CD4-positive, alpha-beta T cell treated with Interleukin-12 subunit alpha and Interleukin-12 subunit beta, for 1 hour (primary cell): ENCODE results near the gene BCL11B.
A peak's percentile ranks its signal among the peaks of the same experiment; 100 is the strongest.

ENCODE experiments used
- DNase-seq: peaks from one replicate; pipeline ENCODE4 v3.0.0-alpha.2; 2020

The BCL11B gene

GRCh38 chr14:99216191-99216590, 55.8 kb downstream of the BCL11B start:
- DNase-seq, result no peak

- DNase-seq, result no peak
Measured at GRCh38 chr14:99215277-99215676, 56.7 kb downstream of the BCL11B start.

GRCh38 chr14:99214701-99215100, 57.3 kb downstream of the BCL11B start:
- no peak for DNase-seq

GRCh38 chr14:99213527-99213971, 58.4 kb downstream of the BCL11B start:
- no peak for DNase-seq

- no peak for DNase-seq
Measured at GRCh38 chr14:99213101-99213500, 58.9 kb downstream of the BCL11B start.

- DNase-seq, result no peak
Measured at GRCh38 chr14:99212646-99213045, 59.4 kb downstream of the BCL11B start.

GRCh38 chr14:99212199-99212598, 59.8 kb downstream of the BCL11B start:
- no peak for DNase-seq

GRCh38 chr14:99211410-99211809, 60.6 kb downstream of the BCL11B start:
- no peak for DNase-seq

GRCh38 chr14:99210333-99210732, 61.7 kb downstream of the BCL11B start:
- no peak for DNase-seq

GRCh38 chr14:99209409-99209808, 62.6 kb downstream of the BCL11B start:
- DNase-seq, result no peak

GRCh38 chr14:99208318-99208717, 63.7 kb downstream of the BCL11B start:
- DNase-seq, result no peak

- no peak for DNase-seq
Measured at GRCh38 chr14:99207456-99207855, 64.5 kb downstream of the BCL11B start.

- no peak for DNase-seq
Measured at GRCh38 chr14:99206090-99206489, 65.9 kb downstream of the BCL11B start.

GRCh38 chr14:99205086-99205688, 66.8 kb downstream of the BCL11B start:
- DNase-seq, result no peak

GRCh38 chr14:99203801-99204200, 68.2 kb downstream of the BCL11B start:
- DNase-seq, result no peak

GRCh38 chr14:99203080-99203479, 68.9 kb downstream of the BCL11B start:
- no peak for DNase-seq

- DNase-seq, result no peak
Measured at GRCh38 chr14:99202516-99202915, 69.5 kb downstream of the BCL11B start.

GRCh38 chr14:99201351-99202073, 70.5 kb downstream of the BCL11B start:
- DNase-seq, result peak; percentile 42

GRCh38 chr14:99200654-99201005, 71.4 kb downstream of the BCL11B start:
- DNase-seq, result no peak

GRCh38 chr14:99199846-99200653, 71.9 kb downstream of the BCL11B start:
- no peak for DNase-seq

- DNase-seq, result no peak
Measured at GRCh38 chr14:99198746-99199502, 73.1 kb downstream of the BCL11B start.

GRCh38 chr14:99196310-99196650, 75.7 kb downstream of the BCL11B start:
- DNase-seq, result no peak

- DNase-seq, result no peak
Measured at GRCh38 chr14:99195602-99196309, 76.2 kb downstream of the BCL11B start.
